HG03039 (cell line): ENCODE measurements around the gene CORO2A.

Experiments
- ATAC-seq: cut with Tn5 transposase; IDR thresholded peaks from one replicate; pipeline ENCODE4 v1.9.1; 2021; ENCODE audit warnings: mild to moderate bottlenecking, moderate library complexity; ENCODE audit not compliant: unreplicated experiment

The CORO2A gene

DNA sequence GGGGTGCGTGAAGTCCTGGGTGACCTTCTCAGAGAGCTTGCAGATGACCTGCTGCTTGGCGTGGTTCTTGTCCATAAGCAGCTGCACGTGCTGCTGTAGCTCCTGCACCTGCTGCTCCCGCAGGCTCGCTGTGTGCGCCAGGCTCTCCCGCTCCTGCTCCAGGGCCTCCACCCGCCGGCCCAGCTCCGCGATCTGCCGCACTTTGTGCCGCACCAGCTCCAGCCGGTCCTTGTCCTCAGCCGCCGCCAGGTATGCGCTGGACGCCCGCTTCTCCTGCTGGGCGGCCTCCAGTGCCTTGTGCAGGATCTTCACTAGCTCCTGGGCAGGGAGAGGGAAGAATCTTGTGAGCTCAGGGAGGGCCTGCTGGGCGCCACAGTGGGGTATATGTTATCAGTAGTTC lies 28.5 kb upstream of the CORO2A start:
- no peak for ATAC-seq

DNA sequence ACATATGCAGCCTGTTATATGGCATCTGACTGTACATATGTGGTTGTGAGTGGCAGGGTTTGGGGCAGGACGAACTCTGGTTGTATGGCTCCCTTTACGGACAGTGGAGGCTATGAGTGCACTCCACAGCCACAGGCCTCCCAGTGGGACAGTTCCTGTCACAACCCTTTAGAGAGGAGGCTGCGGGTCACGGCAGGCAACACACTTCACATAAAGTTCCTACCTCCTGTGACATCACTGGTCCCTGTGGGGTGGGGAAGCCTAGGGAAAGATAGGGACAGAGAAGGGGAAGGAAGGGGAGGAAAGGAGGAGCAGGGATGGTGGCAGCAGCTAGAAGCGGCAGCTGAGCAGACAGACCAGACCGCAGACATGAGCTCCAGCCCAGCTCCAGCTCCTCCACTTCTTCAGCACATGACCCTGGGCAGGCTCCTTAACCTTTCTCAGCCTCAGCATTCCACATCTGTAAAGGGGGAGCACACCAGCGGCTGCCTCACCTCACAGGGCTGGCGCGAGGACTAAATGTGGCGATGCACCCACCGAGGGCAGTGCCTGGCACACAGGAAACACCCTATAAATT lies 27.4 kb upstream of the CORO2A start:
- ATAC-seq = no peak

DNA sequence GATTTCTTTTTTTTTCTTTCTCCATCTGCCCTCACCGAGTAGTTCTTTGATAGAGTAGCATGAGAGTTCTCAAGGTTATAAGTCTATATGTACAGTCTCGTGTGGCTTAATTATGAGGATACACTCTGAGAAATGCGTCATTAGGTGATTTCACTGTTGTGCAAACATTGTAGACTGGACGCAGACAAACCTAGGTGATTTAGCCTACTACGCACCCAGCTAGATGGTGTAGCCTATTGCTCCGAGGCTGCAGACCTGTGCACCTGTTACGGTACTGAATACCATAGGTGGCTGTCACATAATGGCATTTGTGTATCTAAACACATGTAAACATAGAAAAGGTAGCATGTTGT lies 26.9 kb upstream of the CORO2A start:
- no peak for ATAC-seq

DNA sequence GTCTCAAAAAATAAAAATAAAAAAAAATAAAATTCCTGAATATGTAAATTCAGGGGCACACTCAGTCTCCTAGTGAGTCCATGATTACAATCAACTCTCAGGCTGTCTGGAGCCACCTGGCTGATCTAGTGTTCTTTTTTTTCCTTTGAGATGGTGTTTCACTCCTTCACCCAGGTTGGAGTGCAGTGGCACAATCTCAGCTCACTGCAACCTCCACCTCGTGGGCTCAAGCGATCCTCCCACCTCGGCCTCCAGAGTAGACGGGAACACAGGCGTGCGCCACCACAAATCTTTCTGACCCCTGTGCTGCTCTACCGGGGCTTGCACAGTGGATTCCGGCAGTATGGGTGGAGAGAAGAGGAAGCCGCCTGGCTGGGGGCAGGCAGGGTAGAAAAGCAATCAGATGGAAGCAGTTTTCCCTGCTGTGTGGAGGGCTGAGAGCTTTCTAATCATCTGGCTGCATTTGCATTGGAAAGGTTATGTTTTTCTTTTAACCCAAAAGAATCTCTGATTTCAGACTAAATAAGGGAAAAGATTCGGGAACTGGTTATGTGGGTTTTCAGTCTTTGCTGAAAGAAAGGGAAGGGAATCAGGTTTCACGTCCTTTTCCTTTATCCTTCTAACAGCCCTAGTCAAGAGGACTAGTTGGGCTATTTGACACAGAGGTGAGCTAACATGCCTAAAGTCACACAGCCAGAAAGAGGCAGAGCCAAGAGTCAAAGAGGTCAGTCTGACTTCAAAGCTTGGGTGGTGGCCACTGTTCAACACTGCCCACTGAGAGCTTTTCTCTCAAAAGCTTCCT lies 26.3 kb upstream of the CORO2A start:
- ATAC-seq = no peak

- ATAC-seq = no peak
Observed at GRCh38 chr9:98217255-98217654, 24.8 kb upstream of the CORO2A start.

DNA sequence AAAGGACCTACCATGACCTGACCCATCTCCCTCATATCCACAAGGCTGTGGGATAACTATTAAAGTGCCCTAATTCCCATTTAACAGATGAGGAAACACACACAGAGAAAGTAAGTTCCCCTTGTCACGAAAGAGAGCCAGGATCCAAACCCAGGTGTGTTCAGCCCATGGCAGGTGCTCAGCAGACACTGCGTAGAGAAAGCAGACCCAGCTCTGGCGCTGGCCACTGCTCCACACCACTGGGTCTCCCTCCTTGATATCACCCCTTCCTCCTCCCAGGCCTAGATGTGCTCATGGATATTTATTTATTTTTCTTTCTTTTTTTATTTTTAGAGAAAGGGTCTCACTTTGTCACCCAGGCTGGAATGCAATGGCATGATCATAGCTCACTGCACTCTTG lies 24.0 kb upstream of the CORO2A start:
- ATAC-seq = no peak

- ATAC-seq = no peak
Observed at GRCh38 chr9:98215821-98216220, 23.4 kb upstream of the CORO2A start.

DNA sequence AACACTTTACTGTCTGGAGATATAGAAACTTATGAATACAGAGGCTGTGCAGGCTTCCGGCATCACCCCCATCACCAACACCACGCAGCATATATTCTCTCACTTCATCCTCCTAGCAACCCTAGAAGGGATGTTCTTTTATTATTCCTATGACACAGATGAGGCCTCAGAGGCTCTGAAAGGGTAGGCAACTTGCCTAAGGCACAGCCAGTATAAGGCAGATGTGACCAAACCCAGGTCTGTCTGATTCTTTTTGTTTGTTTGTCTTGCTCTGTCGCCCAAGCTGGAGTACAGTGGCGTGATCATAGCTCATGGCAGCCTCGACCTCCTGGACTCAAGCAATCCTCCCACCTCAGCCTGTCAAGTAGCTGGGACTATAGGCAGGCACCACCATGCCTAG lies 22.8 kb upstream of the CORO2A start:
- no peak for ATAC-seq

DNA sequence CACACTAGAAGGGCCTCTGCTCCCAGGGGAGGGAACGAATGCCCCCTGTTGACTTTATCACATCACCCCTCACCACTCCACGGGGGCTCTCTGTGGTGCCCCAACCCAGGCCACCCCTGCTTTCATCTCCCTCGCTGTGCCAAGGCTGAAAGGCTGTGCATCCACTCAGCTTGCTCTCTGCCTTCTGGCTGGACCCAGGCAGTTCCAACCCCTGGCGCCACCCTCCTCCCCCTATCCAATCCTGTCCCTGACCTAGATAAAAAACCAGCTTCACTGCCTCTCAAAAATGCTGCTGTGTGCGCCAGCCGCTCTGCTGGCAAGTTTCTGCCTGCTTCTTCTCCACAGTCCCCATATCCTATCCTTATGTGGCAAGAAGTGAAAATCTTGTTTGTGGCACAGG lies 22.4 kb upstream of the CORO2A start:
- ATAC-seq = no peak

DNA sequence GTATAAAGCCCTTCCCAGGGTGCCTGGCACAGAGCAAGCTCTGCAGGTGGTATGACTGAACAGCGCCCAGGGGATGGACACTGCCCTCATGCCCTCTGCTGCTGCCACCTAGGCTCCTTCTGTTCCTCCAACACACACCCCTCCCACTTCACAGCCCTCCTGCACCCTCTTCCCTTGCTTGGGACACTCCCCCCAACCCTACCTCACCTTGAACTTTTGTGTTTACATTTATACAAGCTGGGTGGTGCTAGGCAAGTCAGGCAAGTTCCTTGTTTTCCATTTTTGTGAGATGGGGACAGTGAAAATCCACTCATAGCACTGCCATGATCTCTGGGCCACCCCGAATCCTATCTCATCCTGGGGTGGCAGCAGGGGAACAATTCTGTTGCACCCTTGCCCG lies 18.8 kb upstream of the CORO2A start:
- no peak for ATAC-seq

DNA sequence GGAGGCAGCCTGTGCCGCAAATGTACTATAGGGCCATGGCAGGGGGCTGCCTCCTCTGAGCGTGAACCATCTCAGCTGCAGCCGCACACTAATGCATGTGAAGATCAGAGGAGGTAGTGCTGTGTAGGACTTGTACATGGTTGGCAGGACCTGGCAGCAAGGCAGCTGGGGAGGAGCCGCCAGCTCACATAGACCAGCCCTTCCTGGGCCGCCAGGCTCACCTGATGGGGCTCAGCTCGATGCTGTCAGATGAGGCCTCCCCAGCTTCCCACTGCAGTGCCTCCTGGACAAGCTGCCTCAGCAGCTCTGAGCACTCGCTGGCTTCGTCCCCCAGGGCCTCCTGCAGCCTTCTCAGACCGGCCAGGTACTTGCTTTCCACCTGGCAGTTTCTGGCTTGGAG lies 18.0 kb upstream of the CORO2A start:
- ATAC-seq = no peak

DNA sequence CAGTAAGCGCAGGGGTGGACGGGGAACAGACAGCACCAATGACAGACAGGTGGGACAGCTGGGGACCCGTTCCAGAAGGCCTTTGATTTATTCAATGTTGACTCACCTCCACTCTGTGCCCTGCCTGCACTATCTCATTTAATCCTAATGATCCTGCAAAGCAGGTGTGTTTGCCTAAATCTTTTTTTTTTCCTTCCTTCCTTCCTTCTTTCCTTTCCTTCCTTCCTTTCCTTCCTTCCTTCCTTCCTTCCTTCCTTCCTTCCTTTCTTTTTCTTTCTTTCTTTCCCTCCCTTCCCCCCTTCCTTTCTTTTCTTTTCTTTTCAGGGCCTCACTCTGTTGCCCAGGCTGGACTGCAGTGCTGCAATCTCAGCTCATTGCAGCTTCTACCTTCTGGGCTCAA lies 17.1 kb upstream of the CORO2A start:
- no peak for ATAC-seq

DNA sequence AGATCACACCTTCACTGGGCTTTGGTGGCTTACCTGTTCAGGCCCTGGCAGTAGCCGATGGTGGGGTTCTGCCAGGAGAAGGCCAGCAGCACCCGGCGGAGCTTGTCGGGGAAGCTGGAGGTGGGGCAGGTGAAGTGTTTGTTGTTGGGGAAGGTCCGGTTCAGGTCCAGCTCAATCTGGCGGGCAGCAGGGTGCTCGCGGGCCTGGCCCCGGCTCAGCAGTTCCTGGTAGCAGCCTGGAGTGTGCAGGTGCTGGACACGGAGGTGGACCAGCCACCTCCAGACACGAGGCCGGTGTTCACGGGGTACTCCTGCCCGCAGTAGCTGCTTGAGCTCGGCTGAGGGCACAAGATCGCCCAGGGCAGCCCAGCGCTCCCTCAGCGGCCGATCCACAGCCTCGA lies 16.2 kb upstream of the CORO2A start:
- no peak for ATAC-seq

DNA sequence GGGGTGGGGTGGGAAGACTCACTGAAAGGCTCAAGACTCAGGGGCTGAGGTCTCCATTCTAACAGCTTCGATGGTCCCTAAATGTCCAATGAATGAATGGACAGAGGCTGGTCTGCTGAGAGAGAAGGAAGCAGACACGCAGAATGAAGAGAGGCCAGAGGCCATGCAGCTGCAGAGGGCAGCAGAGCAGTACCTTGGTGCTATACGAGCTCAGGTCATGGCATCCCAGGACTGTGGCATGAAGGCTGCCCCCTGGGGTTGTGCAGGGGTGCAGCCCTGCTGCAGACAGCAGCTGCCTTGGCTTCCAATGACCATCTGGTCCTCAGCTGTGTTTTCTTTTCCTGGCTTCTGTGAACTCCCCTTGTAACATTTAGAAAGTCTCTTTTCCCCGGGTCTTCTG lies 15.2 kb upstream of the CORO2A start:
- ATAC-seq = no peak

GRCh38 chr9:98206754-98207153 lies 14.3 kb upstream of the CORO2A start:
- no peak for ATAC-seq

DNA sequence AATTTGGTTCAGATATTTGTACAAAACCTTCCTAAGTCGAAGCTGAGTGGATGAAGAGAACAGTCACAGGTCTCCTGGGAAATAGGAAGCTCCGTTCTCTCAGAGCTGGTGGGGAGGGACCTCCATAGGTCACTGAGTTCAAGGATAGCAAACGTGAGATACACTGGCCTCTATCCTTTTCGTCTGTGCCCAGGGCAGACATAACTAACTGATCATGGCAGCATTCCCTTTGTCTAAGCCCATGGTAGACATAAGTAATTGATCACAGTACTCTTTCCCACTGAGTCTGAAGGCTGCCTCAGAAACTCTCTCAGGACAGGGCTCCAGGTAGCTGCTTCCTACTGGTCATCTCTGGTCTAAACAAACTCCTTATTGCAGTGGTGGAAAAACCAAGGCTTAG lies 12.3 kb upstream of the CORO2A start:
- no peak for ATAC-seq

GRCh38 chr9:98203153-98203552 lies 10.7 kb upstream of the CORO2A start:
- no peak for ATAC-seq

- no peak for ATAC-seq
Observed at GRCh38 chr9:98202252-98202651, 9.8 kb upstream of the CORO2A start.

DNA sequence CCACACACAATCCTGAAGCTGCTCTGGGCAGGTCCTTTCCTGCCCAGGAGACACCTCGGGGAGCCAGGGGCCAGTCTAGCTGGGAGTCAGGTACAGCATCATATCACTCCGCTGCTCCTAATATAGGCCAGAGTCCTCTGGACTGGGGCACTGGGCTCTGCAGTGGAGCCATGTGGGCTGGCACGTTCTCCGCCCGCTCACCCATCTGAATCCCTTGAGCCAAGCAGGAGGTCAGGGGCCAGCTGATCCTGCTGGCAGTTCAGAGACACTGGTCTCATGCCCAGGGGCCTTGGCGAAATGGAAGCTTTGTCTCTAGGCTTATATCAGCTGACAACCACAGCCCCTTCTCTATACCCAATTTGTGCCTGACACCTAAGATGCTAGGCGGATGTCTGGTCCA lies 9.3 kb upstream of the CORO2A start:
- no peak for ATAC-seq

DNA sequence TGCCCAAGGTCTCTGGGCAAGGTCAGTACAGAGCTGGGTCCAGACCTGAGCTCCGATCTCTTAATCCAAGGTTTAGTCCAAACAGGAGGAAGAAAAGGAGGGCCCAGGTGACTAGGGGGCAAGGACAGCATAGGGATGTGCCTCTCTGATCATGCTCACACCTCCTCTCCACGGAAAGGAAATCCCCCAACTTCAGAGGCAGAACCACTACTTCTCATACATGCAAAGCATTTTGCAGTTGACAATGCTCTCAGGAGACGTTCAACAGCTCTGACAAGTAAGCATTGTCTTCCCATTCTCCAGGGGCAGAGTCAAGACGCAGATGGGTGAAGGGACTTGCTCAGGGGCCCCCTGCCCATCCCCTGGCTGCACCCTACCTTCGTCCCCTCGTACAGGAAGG lies 8.7 kb upstream of the CORO2A start:
- ATAC-seq = no peak

DNA sequence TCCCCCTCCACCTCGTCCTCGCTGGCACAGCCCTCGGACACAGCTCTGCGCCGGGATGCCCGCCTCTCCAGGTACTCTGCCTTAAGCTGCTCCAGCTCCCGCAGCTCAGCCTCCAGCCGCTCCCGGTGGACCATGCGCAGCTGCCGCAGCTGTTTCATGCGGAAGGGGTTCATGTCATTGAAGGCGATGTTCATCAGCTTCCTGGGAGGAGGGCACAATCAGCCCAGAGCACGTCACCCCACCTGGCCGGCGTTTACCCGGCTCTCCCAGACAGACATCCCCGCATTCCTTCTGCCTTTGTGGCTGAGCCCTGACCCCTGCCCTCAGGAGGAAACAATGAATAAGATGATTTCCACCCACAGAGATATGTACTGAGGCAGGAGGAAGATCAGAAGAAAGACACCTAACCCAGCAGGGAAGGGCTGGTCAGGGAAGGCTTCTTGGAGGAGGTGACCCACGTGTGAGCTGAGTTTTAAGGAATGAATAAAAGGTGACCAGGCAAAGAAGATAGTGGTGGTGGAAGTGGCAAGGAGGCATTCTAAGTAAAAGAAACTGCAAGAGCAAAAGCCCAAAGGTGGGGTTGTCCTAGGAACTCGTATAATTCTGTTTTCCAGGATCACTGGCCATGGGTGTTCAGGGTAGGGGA lies 7.1 kb upstream of the CORO2A start:
- ATAC-seq = no peak

GRCh38 chr9:98195671-98196070 lies 3.2 kb upstream of the CORO2A start:
- ATAC-seq = no peak
